Peyer's patch (tissue), 4 donors: ENCODE data around the gene PSMD13.

ENCODE experiments used
- CTCF ChIP-seq, 6 experiments: fragments of 450-650 bp in 4 of 6; fragments of 200-600 bp in 2 of 6; sonication (generic) in 1 of 6; IDR thresholded peaks; one replicate each; pipeline ENCODE4 v1.5.1; 2017 to 2019; ENCODE audit warnings: antibody characterized with exemption in 6 of 6, mild to moderate bottlenecking in 3 of 6, moderate library complexity in 1 of 6
- POLR2A ChIP-seq, 2 donors: fragments of 450-650 bp; IDR thresholded peaks; one replicate each; pipeline ENCODE4 v1.5.1; 2017; ENCODE audit warnings: antibody characterized with exemption in 2 of 2, mild to moderate bottlenecking in 2 of 2, moderate library complexity in 2 of 2

GRCh38 chr11:253886-254270 lies 17.1 kb downstream of the PSMD13 start:
- TF ChIP-seq CTCF (IDR thresholded peaks at IDR 0.05) (no peak), POLR2A (IDR thresholded peaks at IDR 0.05) (no peak)
